ENCODE data around the gene KIF2A.

Gene KIF2A

DNA sequence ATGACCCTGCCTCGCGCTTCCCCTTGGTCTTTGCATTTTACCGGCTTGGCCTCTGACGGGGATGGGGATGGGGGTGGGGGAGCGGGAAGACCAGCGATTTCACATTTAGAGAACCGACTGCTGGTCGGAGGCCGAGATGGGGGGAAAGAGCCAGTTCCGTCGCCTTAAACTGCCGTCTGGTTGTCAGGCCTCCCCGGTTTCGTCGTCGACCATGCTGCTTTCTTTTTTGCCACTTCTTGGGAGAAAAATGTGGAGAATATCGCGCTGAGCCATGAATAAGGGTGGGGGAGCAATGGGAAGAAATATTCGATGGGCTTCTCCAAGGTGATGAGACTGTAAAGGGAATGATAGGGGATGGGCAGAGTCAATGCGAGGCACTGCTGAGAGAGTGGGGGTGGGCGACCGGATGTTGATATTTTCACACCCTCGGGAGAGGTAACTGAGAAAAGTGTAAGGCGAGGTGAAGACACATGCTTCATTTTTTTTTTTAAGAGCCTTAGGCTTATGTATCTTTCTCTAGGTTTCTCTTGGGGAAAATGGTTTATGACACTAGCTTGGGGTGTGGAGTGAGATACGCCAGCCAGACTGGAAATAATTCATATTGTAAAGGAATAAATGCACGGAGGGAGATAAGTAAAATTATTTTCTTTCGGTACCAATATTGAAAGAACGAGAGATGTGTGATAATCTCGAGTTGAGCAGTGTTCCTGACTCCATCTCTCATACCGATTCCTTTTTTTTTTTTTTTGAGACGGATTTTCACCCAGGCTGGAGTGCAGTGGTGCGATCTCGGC, 1.1 kb downstream of the KIF2A start:
- DNase-seq (ENCODE audit: insufficient read length, low spot score) (peak; percentile 23), FAIRE-seq (no peak)
- TF ChIP-seq POLR2A (IDR thresholded peaks at IDR 0.05; ENCODE audit: low read depth, low read length) = no peak

DNA sequence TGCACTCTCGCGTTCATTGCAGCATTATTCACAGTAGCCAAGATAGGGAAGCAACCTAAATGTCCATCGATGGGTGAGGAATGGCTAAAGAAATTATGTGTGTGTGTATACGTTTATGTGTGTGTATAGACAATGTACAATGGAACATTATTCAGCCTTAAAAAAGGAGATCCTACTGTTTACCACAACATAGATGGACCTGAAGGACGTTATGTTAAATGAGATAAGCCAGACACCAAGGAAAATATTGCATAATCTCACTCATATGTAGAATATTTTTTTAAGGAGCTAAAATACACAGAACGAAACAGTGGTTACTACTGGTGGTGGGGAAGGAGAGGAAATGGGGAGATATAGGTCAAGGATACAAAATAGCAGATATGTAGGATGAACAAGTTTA, 2.4 kb downstream of the KIF2A start:
- FAIRE-seq = no peak
- no peak for DNase-seq (ENCODE audit: insufficient read length, low spot score)
- no peak for TF ChIP-seq POLR2A (IDR thresholded peaks at IDR 0.05; ENCODE audit: low read depth, low read length)

- no peak for TF ChIP-seq POLR2A (IDR thresholded peaks at IDR 0.05; ENCODE audit: low read depth, low read length)
- DNase-seq (ENCODE audit: insufficient read length, low spot score) (no peak), FAIRE-seq (no peak)
These were observed 3.1 kb downstream of the KIF2A start for GRCh38 chr5:62309107-62309506.

DNA sequence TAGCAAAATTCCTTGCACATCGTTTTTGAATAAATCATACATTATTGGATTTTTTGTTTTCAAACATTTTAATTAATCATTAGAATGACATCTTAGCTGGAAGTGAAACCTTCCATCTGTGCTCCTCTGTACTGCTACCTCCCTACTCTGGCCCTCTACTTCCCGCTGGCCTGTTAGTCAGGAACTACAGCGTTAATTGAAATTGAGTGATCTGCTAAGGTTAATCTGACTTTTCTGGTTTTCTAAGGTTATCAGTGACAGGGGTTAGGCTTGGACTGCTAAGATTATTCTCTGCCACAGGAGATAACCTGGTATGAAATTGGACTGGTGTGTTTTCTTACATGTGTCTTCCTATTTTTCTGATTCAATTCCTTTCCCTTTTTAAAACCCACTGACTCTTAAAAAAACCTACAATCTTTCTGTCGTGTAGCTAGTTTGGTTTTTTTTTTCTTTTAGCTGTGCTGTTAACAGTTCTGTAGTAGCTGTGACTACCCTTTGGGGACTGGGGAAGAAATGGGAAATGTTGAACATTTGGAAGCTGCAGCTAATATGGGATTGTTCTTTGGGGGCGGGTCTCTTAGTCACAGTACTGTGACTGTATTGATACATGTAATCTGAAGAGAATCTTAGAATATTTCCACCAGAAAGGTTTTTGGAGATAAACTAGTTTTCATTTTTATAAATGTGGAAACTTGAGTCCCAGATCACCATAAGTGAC, 4.6 kb downstream of the KIF2A start:
- no peak for DNase-seq (ENCODE audit: insufficient read length, low spot score)

DNA sequence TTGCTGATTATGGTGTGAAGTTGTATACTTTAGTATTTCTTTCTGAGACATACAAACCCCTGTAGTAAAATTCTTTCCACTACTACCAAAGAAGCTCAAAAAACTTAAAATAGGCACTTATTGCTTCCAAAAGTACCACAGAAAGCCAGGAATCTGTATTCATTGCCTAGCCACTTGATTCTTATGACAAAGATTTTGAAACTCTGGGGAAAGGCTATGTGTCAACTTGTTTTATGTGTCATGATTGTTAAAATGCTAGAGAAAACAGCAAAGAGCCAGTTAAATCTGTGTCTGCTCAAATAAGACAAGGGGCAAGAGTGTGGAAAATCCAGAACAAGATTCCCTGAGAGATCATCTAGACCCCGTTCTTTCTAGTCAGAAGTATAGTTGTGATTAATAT, 6.0 kb downstream of the KIF2A start:
- DNase-seq (ENCODE audit: insufficient read length, low spot score) (no peak), FAIRE-seq (no peak)
- no peak for TF ChIP-seq POLR2A (IDR thresholded peaks at IDR 0.05; ENCODE audit: low read depth, low read length)

More for the DNA sequence above, 4.6 kb downstream of the KIF2A start:
- TF ChIP-seq POLR2A (IDR thresholded peaks at IDR 0.05; ENCODE audit: low read depth, low read length) = no peak
- FAIRE-seq = no peak

GRCh38 chr5:62312674-62313073, 6.7 kb downstream of the KIF2A start:
- no peak for TF ChIP-seq POLR2A (IDR thresholded peaks at IDR 0.05; ENCODE audit: low read depth, low read length)
- FAIRE-seq = no peak

DNA sequence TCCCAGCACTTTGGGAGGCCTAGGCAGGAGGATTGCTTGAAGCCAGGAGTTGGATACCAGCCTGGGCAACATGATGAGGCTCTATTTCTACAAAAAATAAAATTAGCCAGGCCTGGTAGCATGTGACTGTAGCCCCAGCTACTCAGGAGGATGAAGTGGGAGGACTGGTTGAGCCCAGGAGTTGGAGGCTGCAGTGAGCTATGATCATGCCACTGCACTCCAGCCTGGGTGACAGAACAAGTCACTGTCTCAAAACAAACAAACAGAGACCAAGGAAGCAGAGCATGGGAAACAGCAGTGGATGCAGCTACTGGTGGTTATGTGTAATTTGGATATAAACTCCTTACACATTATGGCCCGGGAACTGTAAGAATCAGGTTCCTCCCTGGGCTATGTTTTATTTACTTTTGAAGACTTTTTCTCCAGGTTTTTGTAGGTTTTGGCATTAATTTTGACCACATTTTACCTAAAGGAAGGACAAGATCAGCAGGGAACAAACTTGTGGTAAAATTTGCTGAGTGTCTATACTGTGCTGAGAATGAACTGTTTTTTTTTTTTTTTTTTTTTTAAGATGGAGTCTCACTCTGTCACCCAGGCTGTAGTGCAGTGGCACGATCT, 8.3 kb downstream of the KIF2A start:
- FAIRE-seq (no peak), DNase-seq (ENCODE audit: insufficient read length, low spot score) (no peak)
- TF ChIP-seq POLR2A (IDR thresholded peaks at IDR 0.05; ENCODE audit: low read depth, low read length) = no peak

More at GRCh38 chr5:62312674-62313073, 6.7 kb downstream of the KIF2A start:
- DNase-seq (ENCODE audit: insufficient read length, low spot score) = no peak

DNA sequence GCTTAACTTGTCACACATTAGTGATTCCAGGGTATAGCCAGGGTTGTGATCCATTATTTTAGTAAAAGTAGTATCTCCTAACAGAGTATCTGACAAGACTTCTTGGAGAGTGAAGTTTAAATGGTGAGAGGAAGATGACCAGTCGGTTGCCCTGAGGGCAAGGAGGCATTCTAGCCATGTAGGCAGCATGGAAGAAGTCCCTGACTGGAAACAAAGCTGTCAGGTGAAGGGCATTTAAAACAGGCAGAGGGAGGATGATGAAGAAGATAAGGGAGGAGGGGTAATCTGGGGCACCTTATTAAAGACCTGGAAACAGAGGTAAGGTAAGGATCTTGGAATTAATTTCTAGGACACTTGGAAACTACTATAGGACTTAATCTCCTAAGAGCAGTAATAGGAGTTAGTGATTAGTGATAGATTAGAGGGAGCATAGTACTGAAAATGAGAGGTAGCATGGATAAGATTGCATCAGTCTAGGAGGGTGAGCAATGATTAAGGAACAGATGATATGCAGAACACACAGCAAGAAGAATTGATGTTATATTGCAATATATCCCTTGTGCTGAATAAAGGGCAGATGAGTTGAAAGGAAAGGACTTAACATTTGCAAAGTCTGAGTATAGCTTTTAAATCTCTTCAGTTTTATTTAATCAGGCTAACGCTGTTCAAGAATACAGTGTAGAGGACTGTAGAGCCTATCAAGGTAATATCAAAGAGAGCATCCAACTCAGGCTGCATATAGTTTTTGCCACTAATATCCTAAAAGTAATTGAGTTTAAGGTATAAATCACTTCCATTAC, 9.6 kb downstream of the KIF2A start:
- FAIRE-seq = no peak
- TF ChIP-seq POLR2A (IDR thresholded peaks at IDR 0.05; ENCODE audit: low read depth, low read length) = no peak
- DNase-seq (ENCODE audit: insufficient read length, low spot score) = no peak

DNA sequence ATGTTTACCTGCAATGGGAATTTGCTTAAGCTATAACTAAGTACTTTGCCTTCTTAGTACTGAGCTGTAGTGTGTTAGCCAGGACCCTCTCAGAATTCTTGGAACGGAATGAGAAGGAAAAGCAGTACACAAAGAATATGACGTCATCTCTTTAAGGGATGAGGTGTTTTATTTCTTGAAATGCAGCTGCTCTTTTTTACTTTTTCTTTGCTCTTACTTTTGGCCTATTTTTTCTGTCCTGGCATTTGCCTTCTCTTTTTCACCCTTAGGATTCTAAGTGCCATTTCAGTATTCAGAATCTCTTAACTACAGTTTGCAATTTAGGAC, 10.1 kb downstream of the KIF2A start:
- TF ChIP-seq POLR2A (IDR thresholded peaks at IDR 0.05; ENCODE audit: low read depth, low read length) = no peak
- DNase-seq (ENCODE audit: insufficient read length, low spot score) = no peak
- no peak for FAIRE-seq

DNA sequence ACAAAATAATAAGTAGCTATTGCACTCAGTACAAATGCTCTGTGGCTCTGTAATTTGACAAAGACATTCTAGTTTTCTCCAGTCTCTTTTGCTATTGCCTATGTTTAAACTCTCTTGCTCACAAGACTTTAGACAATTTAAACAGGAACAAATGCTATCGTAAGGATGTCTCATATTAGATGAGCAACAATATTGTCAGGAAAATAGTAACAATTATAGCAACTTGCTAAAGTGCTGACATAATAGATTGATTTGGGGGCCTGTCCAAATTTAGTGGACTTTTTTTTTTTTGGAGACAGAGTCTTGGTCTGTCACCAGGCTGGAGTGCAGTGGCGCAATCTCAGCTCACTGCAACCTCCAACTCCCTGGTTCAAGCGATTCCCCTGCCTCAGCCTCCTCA, 11.8 kb downstream of the KIF2A start:
- FAIRE-seq (no peak), DNase-seq (ENCODE audit: insufficient read length, low spot score) (no peak)
- no peak for TF ChIP-seq POLR2A (IDR thresholded peaks at IDR 0.05; ENCODE audit: low read depth, low read length)

GRCh38 chr5:62322484-62322883, 16.5 kb downstream of the KIF2A start:
- DNase-seq (ENCODE audit: insufficient read length, low spot score) = no peak
- no peak for FAIRE-seq
- no peak for TF ChIP-seq POLR2A (IDR thresholded peaks at IDR 0.05; ENCODE audit: low read depth, low read length)

DNA sequence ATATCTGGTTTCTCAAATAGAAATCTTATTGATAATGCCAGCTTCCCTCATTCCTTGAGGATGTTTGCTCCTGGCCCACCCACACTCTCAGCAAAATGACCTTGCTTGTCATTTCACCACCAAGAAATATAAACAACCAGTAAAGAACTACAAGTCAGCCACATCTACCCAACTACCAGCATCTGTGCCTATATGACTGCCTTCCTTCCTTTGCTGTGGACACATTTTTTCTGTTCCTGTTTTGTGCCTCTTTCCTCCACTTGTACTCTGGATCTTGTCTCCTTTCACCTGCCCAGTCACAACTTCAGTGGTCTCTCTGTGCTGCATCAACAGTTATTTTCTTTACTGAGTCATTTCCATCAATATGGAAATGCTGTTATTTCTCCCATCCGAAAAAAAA, 20.3 kb downstream of the KIF2A start:
- DNase-seq (ENCODE audit: insufficient read length, low spot score) (no peak), FAIRE-seq (no peak)
- TF ChIP-seq POLR2A (IDR thresholded peaks at IDR 0.05; ENCODE audit: low read depth, low read length) = no peak

DNA sequence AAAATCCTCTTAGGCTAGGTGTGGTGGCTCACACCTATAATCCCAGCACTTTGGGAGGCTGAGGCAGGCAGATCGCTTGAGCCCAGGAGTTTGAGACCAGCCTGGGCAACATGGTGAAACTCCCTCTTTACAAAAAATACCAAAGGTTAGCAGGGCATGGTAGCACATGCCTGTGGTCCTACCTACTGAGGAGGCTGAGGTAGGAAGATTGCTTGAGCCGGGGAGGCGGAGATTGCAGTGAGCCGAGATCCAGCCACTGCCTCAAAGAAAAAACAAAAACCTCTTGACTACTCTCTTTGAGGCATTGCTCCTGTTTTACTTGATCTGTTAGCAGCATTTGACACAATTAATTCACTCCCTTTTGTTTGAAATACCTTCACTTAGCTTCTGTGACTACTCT, 20.7 kb downstream of the KIF2A start:
- TF ChIP-seq POLR2A (IDR thresholded peaks at IDR 0.05; ENCODE audit: low read depth, low read length) = no peak
- FAIRE-seq = no peak
- DNase-seq (ENCODE audit: insufficient read length, low spot score) = no peak
